Measurements from ENCODE around the gene COPB1.
A peak's percentile ranks its signal among the peaks of the same experiment; 100 is the strongest.

Gene COPB1

GRCh38 chr11:14519597-14519916, 19.9 kb upstream of the COPB1 start:
- in situ Hi-C loops (cut with MboI; ENCODE audit: low pct_unique_long_range_greater_than_20kb, low sequenced_read_pairs, unreplicated experiment), result no loop called here
- no peak for DNase-seq (ENCODE audit: low spot score)
- no peak for TF ChIP-seq CTCF (IDR thresholded peaks at IDR 0.05; ENCODE audit: extremely low read depth, insufficient read depth, missing control alignments)

GRCh38 chr11:14518820-14519219, 19.2 kb upstream of the COPB1 start:
- in situ Hi-C loops (cut with MboI; ENCODE audit: low pct_unique_long_range_greater_than_20kb, low sequenced_read_pairs, unreplicated experiment), result no loop called here
- DNase-seq (ENCODE audit: low spot score), result no peak
- TF ChIP-seq CTCF (IDR thresholded peaks at IDR 0.05; ENCODE audit: extremely low read depth, insufficient read depth, missing control alignments), result no peak

- in situ Hi-C loops (cut with MboI; ENCODE audit: low pct_unique_long_range_greater_than_20kb, low sequenced_read_pairs, unreplicated experiment), result no loop called here
- DNase-seq (ENCODE audit: low spot score), result no peak
- TF ChIP-seq CTCF (IDR thresholded peaks at IDR 0.05; ENCODE audit: extremely low read depth, insufficient read depth, missing control alignments), result no peak
Measured at GRCh38 chr11:14513800-14514199, 14.2 kb upstream of the COPB1 start.

- in situ Hi-C loops (cut with MboI; ENCODE audit: low pct_unique_long_range_greater_than_20kb, low sequenced_read_pairs, unreplicated experiment), result no loop called here
- TF ChIP-seq CTCF (IDR thresholded peaks at IDR 0.05; ENCODE audit: extremely low read depth, insufficient read depth, missing control alignments), result no peak
- DNase-seq (ENCODE audit: low spot score), result no peak
Measured at GRCh38 chr11:14506532-14506931, 6.9 kb upstream of the COPB1 start.

GRCh38 chr11:14503023-14503422, 3.4 kb upstream of the COPB1 start:
- in situ Hi-C loops (cut with MboI; ENCODE audit: low pct_unique_long_range_greater_than_20kb, low sequenced_read_pairs, unreplicated experiment), result no loop called here
- no peak for TF ChIP-seq CTCF (IDR thresholded peaks at IDR 0.05; ENCODE audit: extremely low read depth, insufficient read depth, missing control alignments)
- DNase-seq (ENCODE audit: low spot score), result no peak

- TF ChIP-seq CTCF (IDR thresholded peaks at IDR 0.05; ENCODE audit: extremely low read depth, insufficient read depth, missing control alignments), result no peak
- in situ Hi-C loops (cut with MboI; ENCODE audit: low pct_unique_long_range_greater_than_20kb, low sequenced_read_pairs, unreplicated experiment), result no loop called here
- DNase-seq (ENCODE audit: low spot score), result no peak
Measured at GRCh38 chr11:14502039-14502438, 2.4 kb upstream of the COPB1 start.

- no peak for TF ChIP-seq CTCF (IDR thresholded peaks at IDR 0.05; ENCODE audit: extremely low read depth, insufficient read depth, missing control alignments)
- in situ Hi-C loops (cut with MboI; ENCODE audit: low pct_unique_long_range_greater_than_20kb, low sequenced_read_pairs, unreplicated experiment), result no loop called here
- DNase-seq (ENCODE audit: low spot score), result peak; percentile 60
Measured at GRCh38 chr11:14500181-14500651, 605 bp upstream of the COPB1 start.
